ENCODE measurements around the gene FHIT.
"Not testable (repeated sequence)": the region's sequence is repeated elsewhere in the genome, so short reads cannot be mapped to it uniquely, and the experiment has no call there.

The FHIT gene

GRCh38 chr3:59803268-59803667 is 1448.0 kb downstream of the FHIT start:
- DNase-seq, result no peak

DNA sequence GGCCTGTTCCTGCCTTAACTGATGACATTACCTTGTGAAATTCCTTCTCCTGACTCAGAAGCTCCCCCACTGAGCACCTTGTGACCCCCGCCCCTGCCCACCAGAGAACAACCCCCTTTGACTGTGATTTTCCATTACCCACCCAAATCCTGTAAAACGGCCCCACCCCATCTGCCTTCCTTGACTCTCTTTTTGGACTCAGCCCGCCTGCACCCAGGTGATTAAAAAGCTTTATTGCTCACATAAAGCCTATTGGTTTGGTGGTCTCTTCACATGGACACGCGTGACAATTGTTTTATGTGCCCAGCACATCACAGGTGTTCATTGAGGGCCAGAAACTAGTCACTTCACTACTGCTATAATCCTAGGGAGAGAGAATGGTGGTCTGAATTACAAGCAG is 1448.8 kb downstream of the FHIT start:
- DNase-seq, result not testable (repeated sequence)

DNA sequence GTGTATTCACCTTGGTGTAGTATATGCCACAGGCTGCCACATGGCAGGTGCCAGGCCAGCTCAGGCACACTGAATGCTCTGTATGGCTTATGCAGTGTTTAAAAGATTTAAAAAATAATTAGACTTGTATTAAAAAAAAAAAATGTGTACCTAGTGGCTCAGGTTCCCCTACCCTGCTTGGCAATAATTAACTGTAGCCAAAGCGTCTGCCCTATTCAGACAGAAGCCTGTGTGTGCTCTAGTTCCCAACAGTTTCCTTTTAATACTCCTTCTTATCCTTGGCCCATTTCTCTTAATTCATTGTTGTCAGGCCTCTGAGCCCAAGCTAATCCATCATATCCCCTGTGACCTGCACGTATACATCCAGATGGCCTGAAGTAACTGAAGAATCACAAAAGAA is 1449.2 kb downstream of the FHIT start:
- DNase-seq, result no peak

- no peak for DNase-seq
Measured at GRCh38 chr3:59800481-59800880, 1450.8 kb downstream of the FHIT start.

- no peak for DNase-seq
Measured at GRCh38 chr3:59798372-59799086, 1452.7 kb downstream of the FHIT start.

DNA sequence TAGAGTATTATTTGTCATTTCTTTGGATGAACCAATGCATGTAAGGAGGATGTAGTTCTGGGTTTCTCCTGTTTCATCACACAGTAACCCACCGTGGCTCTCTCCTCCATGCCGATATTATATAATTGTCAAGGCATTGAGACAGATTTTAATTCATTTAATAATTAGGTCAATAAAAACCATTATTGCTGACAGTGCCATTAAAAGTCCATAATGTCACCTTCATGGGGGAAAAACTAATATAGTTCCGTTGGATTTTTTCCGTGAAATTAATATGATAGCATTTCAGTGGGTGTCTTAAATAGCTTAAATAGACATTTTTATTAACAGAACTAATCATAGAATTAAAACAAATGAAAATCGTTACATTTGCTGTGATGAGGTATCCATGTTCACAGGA is 1453.7 kb downstream of the FHIT start:
- no peak for DNase-seq

DNA sequence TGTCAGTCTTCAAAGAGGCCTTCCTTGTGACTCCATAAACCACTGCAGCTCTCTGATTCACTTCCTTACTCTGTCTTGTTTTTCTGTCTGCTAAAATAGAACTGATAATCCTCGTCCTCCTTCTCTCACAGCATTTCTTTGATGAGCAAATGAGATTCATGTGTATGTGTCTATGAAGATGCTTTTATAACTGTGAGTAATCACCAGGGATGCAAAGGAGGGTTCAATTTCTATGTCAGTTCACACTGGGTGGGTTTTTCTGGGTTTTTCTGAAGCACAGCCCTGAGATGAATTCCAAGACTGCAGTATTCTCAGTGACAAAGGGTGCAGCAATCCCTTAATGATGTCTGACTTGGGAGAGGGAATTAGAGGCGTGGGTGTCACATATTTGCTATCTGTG is 1454.8 kb downstream of the FHIT start:
- no peak for DNase-seq

DNA sequence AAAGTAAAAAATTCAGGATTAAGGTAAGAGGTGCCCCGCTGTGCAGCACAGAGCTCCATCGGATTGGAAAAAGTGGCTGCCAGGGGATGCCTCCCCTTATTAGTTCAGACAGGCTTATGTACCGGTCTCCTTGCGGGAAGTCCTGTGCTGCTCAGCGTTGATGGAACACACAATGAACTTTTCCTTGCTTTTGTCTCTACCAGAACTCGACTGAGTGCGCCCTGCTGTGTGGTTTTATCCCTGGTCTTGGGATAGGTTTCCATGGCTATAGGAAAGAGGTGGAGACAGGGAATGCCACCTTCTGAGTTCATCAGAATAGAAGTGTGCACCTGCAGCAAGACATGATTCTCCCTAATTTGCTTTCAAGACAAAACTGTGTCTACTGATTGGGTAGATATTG is 1455.5 kb downstream of the FHIT start:
- DNase-seq, result no peak

DNA sequence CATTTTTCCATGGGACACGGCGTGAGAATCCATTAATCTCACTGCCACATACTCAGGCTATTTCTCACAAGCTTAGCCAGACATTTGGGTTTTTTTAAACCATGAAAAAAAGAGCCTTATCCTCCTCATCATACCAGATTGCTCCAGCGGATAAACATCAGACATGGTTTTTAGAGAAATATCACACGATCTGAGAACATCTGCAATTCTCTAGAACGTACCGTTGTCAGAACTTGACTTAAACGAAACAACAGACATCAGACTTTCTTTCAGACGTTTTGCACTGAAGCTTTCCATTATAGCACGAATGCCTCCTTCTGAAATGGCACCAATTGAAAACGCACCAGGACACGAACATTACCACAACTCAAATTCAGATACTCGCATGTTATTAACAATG is 1457.3 kb downstream of the FHIT start:
- DNase-seq, result no peak

DNA sequence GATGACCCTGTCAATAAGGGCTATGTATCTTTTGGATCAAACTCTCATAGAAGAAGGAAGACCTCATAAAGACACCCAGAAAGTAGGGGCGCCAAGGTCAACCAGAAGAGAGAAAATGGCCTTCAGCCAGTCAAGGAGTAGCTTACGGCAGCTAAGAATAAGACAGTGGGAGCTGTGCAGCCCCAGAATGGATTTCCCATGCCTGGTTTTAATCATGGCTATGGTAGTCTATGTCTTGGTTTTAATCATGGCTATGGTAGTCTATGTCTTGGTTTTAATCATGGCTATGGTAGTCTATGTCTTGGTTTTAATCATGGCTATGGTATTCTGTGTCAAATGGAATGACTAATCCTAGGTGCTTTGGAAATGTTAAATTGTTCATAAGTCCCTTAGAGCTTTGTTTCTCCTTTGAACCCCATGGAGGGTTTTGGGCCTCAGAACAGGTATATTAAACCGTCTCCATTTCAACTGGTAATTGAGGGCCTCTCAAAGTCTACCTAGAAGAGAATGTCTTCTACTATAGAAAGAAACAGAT is 1459.4 kb downstream of the FHIT start:
- no peak for DNase-seq

DNA sequence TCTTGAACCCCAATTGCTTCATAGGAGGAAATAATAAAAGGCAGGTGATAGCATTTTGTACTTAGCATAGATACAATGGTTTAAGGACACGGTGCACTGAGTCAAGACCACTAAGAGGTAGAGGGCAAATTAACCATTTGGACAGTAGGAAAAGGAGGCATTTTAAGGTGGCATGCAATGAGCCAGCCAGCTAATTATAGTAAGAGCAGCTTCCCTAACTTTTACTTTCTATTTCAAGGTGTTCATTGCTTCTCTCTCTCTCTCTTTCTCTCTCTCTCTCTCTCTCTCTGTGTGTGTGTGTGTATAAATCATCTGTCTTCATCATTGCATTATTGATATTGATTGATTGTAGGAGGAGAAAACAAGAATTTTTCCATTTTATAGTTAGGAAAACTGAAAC is 1461.0 kb downstream of the FHIT start:
- DNase-seq, result no peak

GRCh38 chr3:59788801-59789200 is 1462.5 kb downstream of the FHIT start:
- DNase-seq, result no peak

- no peak for DNase-seq
Measured at GRCh38 chr3:59788133-59788532, 1463.1 kb downstream of the FHIT start.

DNA sequence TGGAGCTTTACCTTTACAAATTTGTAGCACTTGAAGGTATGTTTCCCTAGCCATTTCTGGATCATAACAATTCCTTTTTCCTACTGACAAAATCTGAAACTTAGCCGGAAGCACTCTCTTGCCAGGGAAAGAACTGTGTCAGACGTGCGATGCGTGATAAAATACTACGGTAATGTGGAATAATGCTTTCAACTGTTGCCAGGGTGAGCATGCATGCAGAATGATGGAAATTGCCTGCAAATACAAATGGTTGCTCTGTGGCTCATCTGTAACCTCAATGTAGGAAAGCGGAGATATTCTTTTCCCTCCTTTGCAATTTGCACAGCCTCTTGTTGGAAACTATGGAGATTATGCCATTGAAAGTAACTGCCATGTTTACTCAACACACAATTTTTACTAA is 1464.9 kb downstream of the FHIT start:
- DNase-seq, result no peak

GRCh38 chr3:59784164-59784563 is 1467.1 kb downstream of the FHIT start:
- DNase-seq, result no peak

DNA sequence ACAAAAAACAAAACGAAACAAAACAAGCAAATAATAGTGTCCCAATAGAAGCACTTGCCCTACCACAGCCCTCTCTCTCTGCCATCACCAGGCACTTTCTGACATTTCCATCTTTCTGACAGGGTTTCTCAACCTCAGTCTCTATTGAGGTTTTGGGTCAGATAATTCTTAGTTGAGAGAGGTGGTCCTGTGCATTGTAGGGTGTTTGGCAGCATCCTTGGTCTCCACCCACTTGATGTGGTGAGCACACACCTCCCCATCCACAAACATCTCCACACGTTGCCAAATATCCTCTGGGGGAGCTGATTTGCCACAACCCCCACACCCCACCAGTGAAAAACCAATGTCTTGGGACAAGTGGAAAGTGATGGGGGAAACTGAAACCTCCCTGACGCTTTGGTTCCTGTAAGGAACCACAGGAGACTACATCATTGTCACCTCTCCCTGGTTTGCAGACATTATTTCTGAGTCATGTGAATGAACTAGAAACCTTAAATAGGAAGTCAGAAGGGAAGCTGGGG is 1467.7 kb downstream of the FHIT start:
- DNase-seq, result no peak

DNA sequence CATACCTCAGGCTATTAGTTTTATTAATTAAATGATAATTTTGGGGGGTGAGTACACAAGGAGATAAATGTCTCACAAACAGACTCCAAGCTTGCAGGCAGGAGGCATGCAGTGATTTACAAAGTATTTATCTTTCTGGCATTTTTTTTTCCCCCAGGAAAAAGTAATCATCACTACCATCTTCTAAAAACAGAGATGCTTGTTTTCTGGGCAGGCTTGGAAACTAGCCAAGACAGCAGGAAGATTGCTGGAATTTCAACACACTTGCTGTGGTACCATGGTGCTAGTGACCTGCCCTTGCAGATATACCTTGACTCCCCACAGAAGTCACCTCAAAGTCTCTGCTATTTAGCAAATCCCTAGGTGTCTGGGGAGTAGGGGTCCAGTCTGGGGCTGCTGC is 1468.6 kb downstream of the FHIT start:
- no peak for DNase-seq

DNA sequence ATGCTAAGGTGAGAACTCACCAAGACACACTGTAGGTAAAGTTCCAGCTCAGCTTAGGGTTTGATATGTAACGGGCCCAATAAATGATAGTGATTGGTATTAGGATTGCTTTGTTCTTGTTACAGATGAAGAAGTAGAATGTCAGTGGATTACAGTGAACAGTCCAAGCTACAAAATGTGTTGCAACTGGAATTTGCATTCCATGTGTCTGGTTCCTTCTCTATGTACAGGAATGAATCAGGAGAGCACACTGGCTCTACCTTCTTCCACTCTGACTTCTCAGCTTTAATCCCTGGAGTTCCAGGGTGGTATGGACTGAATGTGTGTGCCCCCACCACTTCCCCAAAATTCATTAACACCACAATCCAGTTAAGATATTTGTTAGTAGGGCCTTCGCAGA is 1471.0 kb downstream of the FHIT start:
- no peak for DNase-seq

- DNase-seq, result no peak
Measured at GRCh38 chr3:59779260-59779659, 1472.0 kb downstream of the FHIT start.

DNA sequence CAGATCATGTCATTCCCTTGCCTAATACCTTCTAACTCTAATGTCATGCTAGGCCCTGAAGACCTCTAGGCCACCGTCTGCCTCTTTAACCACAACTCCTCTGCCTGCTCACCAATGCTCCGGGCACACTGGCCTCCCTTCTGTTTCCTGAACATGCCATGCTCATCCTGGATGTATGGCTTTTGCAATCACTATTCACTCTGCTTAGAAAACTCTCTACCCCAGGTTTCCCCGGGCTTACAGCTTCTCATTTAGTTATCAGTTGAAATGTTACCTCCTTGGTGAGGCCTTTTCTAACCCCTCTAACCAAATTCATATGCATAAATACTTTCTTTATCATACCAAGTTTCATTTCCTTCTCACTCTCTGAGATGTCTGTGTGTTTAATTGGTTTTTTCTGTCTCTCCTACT is 1473.6 kb downstream of the FHIT start:
- no peak for DNase-seq

DNA sequence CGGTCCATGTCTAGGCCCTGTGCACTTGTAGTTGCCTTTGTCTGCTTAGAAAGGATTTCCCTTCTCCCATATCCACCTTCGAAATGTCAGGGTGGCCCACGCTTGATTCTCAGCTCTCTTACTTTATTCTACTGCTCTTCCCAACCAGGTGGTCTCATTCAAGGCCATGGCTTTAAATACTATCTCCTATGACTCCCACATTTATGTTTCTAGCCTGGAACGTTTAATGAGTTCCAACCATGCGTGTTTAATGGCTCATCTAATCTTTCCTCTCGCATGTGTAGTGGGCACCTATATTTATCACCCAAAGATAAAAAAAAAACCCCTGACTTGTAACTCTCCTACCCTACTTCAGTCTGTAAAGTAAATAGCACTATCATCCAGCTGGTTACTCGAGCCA is 1474.2 kb downstream of the FHIT start:
- DNase-seq, result no peak

GRCh38 chr3:59775761-59776325 is 1475.4 kb downstream of the FHIT start:
- DNase-seq, result no peak

GRCh38 chr3:59775106-59775505 is 1476.1 kb downstream of the FHIT start:
- DNase-seq, result no peak

- no peak for DNase-seq
Measured at GRCh38 chr3:59774634-59775033, 1476.6 kb downstream of the FHIT start.

DNA sequence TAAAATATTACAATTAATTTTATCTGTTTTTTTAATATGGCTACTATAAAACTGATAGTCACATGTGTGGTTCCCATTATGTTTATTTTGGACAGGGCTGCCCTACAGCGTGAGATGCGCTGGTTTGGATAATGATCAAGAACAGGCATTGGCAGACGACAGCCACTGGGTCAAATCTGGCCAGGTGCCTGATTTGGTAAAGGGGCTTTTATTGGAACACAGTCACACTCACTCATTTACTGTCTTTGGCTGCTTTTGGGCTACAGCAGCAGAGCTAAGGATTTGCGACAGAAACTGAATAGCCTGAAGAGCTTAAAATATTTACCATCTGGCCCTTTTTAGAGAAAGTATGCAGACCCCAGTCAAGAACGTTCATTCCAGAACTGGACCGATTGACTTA is 1477.3 kb downstream of the FHIT start:
- DNase-seq, result no peak
